Type B pancreatic cell (in vitro differentiated cells): Measurements from ENCODE around the gene FLRT2. TPM values are rescaled to one million over a fixed set of nuclear protein-coding genes. Genes with fewer than 3 reads are reported as not detected.

Source experiments
- DNase-seq: peaks from one replicate; pipeline ENCODE4 v3.0.0; 2021; ENCODE audit warnings: mixed read lengths; ENCODE audit not compliant: unreplicated experiment; ENCODE audit errors: extremely low spot score
- H3K27ac Mint-ChIP-seq: 2 replicates; pipeline ENCODE4 v1.8.0; 2021; ENCODE audit warnings: mild to moderate bottlenecking, mixed read lengths
- H3K27me3 Mint-ChIP-seq: 2 replicates; pipeline ENCODE4 v1.8.0; 2021; ENCODE audit warnings: mixed read lengths
- H3K36me3 Mint-ChIP-seq: 2 replicates; pipeline ENCODE4 v1.8.0; 2021; ENCODE audit warnings: mixed read lengths
- H3K4me1 Mint-ChIP-seq: one replicate; pipeline ENCODE4 v1.8.0; 2021; ENCODE audit warnings: mixed read lengths; ENCODE audit not compliant: unreplicated experiment
- H3K4me3 Mint-ChIP-seq: 2 replicates; pipeline ENCODE4 v1.8.0; 2021; ENCODE audit warnings: mild to moderate bottlenecking, mixed read lengths
- H3K9me3 Mint-ChIP-seq: 2 replicates; pipeline ENCODE4 v1.8.0; 2021; ENCODE audit warnings: mixed read lengths
- CTCF ChIP-seq: fragments of 200-600 bp; sonication (generic); conservative IDR thresholded peaks from 2 replicates; pipeline ENCODE4 v1.5.0; 2021; ENCODE audit warnings: antibody characterized with exemption, mild to moderate bottlenecking
- total RNA-seq: library from RNA; stranded (reverse); gene quantifications from 2 replicates; pipeline ENCODE4 v1.2.1, GENCODE V29; 2021; ENCODE audit warnings: low replicate concordance

Gene FLRT2
- total RNA-seq, 1 donor from 2014 or later = 127 TPM

GRCh38 chr14:85702997-85703396 is 173.1 kb downstream of the FLRT2 start:
- Mint-ChIP-seq H3K9me3 (no peaks in the 10 kb centered on the region), H3K36me3 (no peaks in the 10 kb centered on the region), H3K4me3 (no peak overlapping the region), H3K27me3 (no peaks in the 10 kb centered on the region), H3K4me1 (no peaks in the 10 kb centered on the region), H3K27ac (no peak overlapping the region)
- no peak for TF ChIP-seq CTCF
- DNase-seq = no peak
